Measurements from ENCODE around the gene MYO7A.

The MYO7A gene

GRCh38 chr11:77202941-77203900 lies 75.2 kb downstream of the MYO7A start:
- DNase-seq = no peak

- DNase-seq = no peak
Observed at GRCh38 chr11:77203901-77204753, 76.1 kb downstream of the MYO7A start.

DNA sequence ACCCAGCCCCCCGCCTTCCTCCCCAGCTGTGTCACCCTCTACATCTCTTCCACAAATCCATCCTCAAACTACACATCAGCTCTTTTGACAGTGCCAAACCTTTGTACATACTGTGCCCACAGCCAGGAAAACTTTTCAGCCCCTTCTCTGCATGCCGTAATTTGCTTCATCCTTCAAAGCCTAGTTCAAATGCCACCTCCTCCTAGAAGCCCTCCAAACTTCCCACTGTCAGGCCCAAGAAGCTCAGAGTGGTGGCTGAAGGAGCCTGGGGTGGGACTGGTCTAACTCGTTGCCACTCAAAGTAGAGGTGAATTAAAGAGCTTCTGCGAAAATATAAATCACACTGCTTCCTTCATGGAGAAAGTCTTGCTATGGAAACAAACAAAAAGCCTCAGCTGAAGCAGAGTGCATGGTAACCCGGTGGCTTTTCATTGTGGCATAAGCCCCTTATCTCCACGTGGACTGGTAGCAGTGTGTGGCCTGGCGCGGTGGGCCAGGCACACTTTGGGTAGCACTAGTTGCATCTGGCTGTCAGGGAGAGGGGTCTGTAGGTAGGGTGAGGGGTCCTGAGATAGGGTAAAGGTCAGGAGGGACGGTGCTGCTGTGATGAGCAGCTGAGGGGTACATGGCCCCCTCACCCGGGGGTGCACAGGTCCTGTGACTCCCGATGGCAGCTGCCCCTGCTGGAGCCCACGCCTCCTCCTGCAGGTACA lies 76.9 kb downstream of the MYO7A start:
- no peak for DNase-seq

DNA sequence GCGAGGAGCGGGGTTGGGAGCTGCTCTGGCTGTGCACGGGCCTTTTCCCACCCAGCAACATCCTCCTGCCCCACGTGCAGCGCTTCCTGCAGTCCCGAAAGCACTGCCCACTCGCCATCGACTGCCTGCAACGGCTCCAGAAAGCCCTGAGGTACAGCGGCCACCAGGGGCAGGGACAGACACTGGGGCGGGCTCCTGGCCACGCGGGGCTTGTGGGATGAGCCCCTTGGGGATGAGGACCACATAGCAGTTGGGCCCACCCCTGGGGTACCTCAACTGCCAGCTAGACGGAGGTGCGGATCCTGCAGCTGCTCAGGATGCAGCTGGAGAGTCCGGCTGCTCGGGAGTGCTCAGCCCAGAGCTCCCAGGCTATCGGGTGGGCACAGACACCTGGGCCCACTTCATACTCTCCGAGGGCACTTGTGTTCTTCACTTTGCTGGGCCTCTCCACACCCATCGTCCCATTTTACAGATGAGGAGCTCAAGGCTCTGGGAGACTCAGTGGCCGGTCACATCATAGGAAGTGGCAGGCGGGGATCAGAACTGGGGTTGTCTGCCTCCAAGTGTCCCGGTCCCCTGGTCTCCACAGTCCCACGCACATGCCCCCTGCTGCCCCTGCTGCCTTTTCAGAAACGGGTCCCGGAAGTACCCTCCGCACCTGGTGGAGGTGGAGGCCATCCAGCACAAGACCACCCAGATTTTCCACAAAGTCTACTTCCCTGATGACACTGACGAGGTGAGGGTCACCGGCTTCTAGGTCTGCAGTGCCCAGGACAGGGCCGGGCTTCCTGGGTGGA lies 77.6 kb downstream of the MYO7A start:
- DNase-seq = no peak

GRCh38 chr11:77206264-77207018 lies 78.4 kb downstream of the MYO7A start:
- DNase-seq = peak; percentile 14 to 30

GRCh38 chr11:77207019-77207485 lies 79.0 kb downstream of the MYO7A start:
- no peak for DNase-seq

DNA sequence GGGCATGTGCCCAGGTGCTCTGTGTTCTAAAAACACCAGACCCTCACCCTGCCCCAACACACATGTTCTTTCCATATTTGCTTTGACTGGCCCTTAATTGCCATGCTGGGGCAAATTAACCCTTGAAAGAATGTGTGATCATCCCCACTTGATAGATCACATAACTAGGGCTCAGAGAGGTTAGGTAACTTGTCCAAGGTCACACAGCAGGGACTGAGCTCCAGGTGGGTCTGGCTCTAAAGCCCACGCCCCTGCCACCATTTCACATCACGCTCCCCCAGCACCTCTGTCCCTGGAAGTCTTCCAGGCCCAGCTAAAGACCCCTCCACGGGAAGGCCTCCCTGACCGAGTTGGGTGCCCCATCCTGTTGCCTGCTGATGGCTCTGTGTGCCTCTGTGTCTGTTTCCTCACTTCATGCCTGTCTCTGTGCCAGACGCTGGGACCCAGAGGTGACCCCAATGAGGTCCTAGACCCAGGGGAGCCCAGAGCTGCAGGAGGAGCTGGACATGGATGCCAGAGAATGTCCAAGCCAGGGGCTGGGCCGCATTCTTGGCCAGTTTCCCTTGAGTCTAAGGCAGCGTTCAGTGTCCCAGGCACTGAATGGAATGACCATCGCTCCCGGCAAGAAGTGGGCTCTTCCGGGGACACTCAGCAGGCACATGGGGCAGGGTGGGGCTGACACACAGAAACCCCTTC lies 79.7 kb downstream of the MYO7A start:
- DNase-seq = no peak

GRCh38 chr11:77208535-77208934 lies 80.5 kb downstream of the MYO7A start:
- DNase-seq = no peak

GRCh38 chr11:77209663-77210062 lies 81.6 kb downstream of the MYO7A start:
- DNase-seq = no peak

DNA sequence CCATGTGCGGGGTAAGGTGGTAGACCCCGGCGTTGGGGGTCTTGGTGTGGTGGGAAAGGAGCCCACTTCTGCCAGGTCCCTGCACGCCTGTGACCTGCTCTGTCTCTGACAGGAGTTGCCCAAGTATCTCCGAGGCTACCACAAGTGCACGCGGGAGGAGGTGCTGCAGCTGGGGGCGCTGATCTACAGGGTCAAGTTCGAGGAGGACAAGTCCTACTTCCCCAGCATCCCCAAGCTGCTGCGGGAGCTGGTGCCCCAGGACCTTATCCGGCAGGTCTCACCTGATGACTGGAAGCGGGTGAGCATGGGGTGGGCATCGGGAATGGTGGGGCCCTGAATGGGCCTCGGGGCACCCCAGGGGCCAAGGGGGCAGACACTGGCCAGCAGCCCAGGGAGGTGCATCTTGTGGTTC lies 83.0 kb downstream of the MYO7A start:
- DNase-seq = no peak

DNA sequence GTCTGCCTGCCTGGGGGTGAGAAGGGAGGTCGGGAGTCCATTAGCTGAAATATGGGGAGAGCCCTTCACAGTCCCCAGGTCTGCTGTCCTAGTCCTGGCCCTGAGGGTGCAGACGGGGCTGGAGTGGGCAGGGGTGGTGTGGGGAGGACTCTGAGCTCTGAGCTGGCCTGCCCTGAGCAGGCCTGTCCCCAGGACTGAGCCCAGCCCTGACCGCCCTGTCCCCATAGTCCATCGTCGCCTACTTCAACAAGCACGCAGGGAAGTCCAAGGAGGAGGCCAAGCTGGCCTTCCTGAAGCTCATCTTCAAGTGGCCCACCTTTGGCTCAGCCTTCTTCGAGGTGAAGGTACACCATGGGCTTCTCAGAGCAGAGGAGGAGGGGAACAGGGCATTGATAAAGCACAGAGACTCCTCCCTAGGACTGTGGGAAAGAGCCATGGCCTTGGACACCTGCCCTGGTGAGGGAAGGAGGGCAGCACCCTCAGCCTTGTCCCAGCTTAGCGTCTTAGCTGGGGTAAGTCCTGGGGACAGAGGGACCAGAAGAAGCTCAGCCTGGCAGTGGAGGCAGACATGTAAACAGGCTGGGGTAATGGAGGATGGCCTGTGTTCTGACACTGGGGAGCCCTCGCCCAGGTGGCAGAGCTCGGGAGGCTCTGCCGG lies 83.7 kb downstream of the MYO7A start:
- no peak for DNase-seq

- no peak for DNase-seq
Observed at GRCh38 chr11:77212314-77213007, 84.4 kb downstream of the MYO7A start.

DNA sequence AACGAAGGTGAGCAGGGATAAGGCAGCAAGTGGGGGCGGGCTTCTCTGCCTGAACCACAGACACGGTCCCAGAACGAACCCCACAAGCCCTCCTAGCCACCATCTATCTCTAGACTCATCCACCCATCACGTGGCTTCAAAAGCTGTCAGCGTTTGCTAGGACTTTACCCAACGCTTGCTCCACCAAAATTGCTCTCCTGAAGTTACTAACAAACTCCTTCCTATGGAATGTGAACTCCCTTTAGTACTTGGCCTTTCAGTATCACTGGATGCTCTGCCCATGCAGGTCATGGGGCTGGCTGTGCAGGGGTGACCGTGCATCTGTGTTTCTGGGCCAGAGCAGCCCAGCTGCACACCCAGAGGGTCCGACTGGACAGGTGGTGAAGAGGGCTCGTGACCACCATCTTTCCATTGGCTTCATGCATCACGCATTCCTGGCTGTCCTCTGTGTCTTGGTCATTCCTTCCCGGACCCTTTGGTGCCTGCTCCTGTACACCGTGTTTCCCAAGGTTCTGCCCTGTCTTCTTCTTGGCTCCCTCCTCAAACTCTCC lies 85.1 kb downstream of the MYO7A start:
- DNase-seq = no peak

- no peak for DNase-seq
Observed at GRCh38 chr11:77213589-77214428, 85.8 kb downstream of the MYO7A start.

GRCh38 chr11:77214557-77214956 lies 86.5 kb downstream of the MYO7A start:
- DNase-seq = no peak

DNA sequence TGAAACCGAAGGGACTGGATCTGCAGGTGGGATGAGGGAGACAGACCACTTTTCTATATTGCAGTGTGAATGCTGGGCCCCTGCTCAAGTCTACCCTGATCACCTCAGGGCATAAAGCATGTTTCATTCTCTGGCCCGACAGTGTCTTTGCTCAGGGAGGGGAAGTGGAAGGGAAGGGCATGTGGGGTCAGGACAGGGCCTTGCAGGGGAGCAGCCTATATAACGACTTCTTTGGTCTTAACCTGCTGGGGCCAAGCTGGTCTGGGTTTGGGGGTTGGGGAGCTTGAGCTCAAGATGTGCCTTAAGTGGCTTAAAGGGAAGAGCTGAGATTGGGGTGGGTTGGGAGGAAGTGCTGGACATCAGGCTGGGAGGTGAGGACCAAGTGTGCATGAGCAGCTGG lies 87.1 kb downstream of the MYO7A start:
- no peak for DNase-seq

- no peak for DNase-seq
Observed at GRCh38 chr11:77217156-77217555, 89.1 kb downstream of the MYO7A start.

- no peak for DNase-seq
Observed at GRCh38 chr11:77223797-77224196, 95.8 kb downstream of the MYO7A start.

Data from Kasumi-1 (cell line).